ENCODE data around the gene DIAPH3.

The DIAPH3 gene

DNA sequence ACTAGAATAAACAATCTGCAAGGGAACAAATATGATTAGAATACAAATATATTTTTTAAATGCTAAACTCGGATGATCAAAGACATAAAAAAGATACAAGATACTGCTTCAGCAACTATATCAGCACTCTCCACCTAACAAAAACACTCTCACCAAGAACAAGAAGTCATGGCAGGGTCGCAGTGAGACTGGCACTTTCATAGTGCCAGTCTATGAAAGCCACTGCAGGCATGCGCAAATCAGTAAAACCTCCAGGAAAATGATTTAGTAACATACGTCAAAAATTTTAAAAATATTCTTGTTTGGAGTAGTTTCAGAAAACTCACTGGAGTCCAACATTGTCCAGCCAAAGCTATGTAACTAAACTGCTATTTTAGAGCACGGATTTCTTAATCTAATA lies 295.9 kb downstream of the DIAPH3 start:
- DNase-seq (ENCODE audit: low spot score), result no peak

DNA sequence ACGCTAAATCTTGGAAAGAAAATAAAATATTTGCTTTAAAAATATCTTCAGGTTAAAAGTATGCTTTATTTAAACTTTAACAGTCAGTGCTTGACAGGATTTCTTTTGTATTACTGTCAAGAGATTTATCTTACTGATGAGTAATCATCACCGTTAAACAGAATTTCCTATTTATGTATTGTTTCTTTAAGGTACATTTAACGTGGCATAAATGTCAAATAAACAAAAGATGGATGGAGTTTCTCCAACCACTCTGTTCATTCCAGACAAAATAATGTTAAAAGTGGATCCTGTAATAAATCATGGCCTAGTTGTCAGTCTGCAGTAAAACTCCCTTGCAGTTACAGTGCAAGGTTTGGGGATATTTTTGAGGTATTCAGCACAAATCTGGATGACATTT lies 298.3 kb downstream of the DIAPH3 start:
- DNase-seq (ENCODE audit: low spot score), result no peak

DNA sequence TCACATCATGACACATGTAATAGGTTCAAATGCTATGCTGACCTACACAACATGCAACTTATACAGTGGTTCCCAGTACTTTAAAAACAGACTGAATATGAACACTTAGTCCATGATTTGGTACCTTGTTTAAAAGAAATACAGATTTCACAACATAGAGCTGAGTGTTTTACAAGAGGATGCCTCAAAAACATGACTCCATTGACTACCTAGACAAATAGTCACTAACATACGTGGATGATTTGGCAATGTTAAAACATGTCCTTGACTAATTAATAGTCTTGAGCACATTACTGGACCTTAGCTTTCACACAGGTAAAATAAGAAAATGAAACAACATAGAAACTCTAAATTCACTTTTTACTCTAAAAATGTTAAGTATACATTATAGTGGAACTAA lies 300.1 kb downstream of the DIAPH3 start:
- no peak for DNase-seq (ENCODE audit: low spot score)

DNA sequence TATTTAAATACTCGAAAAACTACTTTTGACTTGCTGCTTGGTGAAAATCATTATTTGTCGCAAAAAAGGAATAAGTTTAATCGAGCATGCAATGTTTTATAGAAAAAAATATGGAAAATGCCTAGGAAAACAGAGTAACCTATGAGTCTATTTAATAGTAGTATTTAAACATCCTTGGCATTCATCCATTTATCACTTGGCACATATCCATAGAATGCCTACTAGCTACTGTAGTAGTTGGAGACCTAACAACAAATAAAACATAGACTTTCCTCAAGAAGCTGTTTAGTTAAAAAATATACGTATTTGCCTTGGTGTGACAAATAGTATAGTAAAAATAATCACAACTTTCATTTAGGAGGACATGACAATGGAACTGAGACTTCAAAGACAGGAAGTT lies 302.1 kb downstream of the DIAPH3 start:
- DNase-seq (ENCODE audit: low spot score), result no peak

DNA sequence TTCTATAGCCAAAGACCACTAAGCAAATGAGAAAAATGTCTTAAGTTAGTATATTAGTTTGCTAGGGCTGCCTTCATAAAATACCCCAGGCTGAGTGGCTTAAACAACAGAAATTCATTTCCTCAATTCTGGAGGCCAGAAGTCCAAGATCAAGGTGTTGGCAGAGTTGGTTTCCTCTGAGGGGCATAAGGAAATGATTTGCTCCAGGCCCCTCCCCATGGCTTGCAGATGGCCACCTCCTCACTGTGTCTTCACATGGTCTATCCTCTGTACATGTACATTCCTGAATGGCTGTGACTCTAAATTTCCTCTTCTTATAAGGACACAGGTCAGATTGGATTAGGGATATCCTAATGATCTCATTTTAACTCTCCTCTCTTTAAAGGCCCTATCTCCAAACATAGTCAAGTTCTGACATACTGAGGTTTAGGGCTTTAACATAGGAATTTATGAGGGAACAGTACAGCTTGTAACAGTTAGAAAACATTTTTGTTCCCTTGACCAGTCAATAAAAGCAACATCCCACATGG lies 307.4 kb downstream of the DIAPH3 start:
- no peak for DNase-seq (ENCODE audit: low spot score)

DNA sequence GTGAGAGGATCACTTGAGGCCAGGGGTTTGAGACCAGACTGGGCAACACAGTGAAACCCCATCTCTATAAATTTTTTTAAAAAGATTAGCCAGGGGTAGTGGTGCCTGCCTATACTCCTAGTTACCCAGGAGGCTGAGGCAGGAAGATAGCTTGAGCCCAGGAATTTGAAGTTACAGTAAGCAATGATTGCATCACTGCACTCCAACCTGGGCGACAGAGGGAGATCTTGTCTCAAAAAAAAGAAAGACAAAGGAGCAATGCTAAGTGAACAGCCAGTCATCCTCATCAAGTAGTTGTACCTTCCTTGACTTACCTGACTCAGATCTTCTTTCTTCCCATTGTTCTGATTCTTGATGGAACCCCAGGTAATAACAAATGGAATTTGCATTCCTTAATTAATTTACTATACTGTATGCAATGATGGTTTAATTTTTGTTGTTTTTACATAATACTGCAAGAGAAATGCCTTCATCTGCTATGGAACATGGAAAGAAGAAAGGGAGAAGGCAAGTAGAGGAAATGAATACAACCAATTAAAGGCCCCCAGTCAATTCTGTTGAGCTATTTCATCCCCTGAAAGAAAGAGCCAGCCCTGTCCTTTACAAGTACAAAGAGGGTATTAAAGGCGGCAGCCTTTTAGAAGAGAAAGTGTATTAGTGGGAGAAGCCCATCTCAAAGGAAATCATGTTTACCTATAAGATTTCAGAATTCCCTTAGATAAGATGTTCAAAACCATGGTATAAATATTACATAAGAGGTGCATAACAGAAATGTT lies 316.7 kb downstream of the DIAPH3 start:
- no peak for DNase-seq (ENCODE audit: low spot score)

DNA sequence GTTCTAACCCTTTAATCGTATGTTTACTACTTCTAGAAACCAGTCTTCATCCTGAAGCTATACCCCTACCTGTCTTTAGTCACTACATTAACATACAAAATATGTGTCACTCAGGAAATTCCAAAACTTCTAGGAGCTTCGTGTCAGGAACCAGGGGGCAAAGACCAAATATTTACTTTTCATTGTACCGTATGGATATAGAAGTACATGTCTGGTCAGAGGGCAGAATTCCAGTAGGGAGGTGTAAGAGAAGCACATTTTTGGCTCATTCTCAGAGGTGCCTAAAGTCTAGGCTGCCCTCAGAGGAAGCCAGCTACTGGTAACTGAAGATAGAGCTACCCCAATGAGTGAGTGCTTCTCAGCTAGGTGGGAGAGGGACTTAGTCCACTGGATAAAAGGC lies 320.7 kb downstream of the DIAPH3 start:
- no peak for DNase-seq (ENCODE audit: low spot score)

DNA sequence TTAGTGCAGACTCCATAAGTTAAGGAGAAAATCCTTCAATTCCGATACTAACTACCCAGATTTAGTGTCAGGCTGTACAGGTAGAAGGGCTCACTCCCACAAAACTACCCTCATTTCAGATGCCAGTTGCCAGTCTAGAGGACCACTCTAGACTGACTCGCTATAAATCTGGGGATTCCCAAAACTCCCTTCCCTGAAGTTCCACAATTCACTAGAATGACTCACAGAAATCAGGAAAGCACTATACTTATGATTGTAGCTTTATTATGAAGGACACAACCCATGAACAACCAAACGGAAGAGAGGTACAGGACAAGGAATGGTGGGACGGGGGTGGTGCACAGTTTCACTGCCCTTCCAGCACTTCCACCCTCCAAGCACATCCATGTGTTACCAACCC lies 321.2 kb downstream of the DIAPH3 start:
- no peak for DNase-seq (ENCODE audit: low spot score)

DNA sequence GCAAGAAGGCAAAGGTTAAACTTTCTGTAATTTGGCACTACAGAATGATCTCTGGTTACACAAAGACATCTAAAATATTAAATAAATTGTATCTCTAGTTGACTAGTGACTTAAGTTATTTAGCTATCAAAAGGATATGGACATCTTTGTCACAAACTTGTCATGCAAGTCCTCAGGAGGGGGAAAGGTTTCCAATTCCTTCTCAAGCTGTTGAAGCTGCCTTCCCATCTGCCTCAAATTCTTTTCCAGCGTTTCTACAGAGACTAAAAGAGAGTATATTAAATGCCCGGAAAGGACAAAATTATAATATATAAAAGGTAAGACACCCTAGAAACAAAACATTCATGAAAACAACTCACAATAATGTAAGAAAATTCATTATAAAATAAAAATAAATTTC lies 324.5 kb downstream of the DIAPH3 start:
- no peak for DNase-seq (ENCODE audit: low spot score)

DNA sequence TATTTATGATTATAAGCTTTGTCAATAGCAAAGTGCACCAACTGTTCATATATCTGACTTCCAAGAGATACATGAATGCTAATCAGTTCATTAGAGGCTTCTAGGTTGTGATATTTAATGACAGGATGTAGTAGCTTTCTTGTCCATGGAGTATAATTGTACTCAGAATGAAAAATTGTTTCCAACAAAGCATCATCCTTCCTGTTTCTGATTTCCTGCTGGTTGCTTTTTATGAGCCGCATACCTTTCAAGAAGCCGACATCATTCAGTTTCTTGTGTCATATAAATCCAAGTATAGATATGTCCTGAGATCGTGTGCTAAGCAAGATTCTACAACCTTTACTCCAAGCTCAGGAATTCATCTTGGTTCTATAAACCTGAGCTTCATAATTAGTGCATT lies 326.6 kb downstream of the DIAPH3 start:
- no peak for DNase-seq (ENCODE audit: low spot score)

DNA sequence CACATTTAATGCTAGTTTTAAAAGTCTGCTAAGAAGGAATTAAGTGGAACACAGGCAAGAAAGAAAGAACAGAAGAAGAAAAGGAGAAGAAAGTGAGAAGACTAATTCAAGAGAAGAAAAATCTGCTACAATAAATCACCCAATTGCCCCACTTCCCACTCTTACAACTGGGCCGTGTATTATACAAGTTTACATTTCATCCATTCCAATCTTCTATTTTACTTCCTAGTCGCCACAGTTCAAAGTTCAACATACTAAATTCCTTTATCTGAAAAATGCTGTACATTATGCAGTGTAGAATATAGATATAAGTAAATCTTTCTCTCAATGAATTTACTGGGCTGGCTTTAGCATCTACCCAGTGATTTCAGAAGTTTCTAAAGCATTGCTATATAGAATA lies 328.2 kb downstream of the DIAPH3 start:
- no peak for DNase-seq (ENCODE audit: low spot score)

DNA sequence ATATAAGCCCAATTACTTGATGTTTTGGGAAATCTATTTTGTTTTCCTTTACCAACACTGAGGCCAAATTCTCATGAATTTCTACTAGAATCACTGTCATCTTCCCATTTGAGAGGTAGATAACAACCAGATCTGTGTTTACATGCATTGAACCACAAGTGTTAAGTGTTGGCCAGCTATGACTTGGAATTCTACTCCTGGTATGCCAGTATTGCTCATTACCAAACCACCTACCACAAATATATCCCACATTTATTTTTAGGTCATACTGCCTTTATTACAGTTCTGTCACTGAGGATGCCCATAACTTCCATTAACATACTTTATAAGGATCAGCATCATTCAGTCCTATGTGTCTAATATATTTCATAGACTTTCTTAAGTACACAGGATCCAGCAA lies 328.9 kb downstream of the DIAPH3 start:
- no peak for DNase-seq (ENCODE audit: low spot score)

DNA sequence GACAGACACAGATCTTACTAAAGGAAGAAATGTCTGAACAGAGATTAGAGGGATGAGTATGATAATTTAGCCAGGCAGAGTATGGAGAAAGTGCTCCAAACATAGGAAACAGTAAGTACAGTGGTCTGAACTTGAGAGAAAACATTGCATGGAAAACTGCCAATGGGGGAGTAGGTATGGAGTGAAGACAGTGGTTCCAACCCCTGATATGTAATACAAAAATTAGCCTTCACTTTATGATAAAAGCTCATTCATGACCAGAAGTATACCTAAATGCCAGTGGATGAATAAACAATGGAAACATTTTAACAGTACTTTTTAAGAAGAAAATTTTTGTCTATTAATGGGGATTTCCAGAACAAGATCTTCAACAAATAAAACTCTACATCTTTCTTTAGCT lies 334.0 kb downstream of the DIAPH3 start:
- no peak for DNase-seq (ENCODE audit: low spot score)

DNA sequence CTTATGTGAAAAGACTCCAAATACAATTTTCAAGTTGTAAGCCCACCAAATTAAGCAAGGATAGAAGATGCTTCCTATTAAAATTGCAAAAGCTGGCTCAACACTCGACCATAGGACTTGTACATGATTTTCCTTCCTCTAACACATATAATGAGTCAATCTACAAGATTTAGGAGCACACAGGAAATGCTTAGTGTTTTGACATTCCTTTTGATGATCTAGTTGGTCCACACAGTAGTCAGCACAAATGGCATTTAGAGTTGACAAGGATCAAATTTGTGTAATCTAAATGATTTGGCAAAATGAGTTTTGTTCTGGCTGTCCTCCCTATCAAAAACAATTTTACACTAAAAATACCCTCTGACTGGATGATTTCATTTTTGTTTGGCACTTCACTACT lies 340.2 kb downstream of the DIAPH3 start:
- no peak for DNase-seq (ENCODE audit: low spot score)

DNA sequence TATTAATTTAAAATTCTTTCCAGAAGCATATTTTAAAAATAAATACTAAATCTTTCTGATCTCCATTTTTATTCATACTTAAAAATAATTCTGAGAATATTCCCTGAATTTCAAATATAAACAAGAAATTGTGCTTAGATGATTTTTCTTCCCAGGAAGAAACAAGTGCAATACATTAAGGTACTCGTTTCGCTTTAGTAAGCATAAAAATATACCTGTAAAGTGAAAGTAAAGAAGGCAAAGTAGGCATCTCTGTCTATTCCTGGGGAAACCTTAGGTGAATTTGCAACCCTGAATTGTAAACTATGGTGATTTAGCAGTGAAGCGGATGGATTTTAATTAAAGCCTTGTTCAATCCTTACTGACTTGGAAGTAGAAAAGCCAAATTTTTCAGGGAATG lies 354.2 kb downstream of the DIAPH3 start:
- no peak for DNase-seq (ENCODE audit: low spot score)

DNA sequence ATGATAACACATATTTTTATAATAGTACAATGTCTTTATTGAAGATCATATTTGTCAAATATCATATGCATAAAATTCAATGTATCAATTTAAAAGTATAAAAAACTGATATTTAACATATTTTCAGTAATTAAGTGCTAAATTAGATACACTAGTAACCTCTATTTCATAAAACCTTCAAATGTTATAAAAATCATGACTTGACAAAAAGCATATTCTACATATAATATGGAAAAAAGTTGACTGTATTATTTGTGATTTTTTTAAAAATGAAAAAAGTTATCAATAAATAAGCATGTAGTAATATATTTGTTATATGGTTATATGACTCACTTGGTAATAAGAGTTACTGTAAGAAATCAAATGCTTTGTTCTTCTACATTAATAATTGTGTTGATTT lies 356.9 kb downstream of the DIAPH3 start:
- DNase-seq (ENCODE audit: low spot score), result no peak

DNA sequence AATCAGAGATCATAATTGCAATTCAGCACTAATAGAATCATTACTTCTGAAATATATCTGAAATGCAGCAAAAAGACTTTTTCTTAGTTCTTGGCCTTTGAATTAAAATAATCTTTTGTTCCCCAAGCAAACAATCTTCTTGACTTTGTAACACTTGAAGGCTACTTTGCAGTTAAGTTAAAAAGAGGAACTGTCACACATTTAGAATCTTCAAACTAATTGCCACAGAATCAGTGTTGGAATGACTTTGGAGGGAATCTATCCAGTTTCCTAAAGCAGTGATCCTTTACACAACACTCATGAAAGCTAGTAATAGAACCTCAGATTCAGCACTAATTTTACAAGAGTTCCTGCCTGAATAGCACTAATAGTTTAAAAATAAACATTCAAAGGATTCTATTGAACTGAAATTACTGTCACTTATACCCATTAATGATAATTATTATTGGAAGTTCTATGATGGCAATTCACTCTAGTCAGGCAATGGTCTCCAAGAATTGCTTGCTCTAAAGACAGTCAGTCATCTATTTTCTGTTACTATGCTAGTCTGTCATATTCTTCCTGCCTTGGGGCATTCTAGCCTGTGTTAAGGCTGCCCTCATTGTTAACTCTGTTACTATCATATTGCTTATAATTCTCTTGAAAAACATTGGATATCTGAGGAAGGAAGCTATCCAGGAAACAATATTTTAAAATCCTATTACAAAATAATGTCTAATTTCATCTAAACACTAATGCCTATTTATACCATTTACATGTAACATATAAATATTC lies 362.4 kb downstream of the DIAPH3 start:
- DNase-seq (ENCODE audit: low spot score), result no peak

DNA sequence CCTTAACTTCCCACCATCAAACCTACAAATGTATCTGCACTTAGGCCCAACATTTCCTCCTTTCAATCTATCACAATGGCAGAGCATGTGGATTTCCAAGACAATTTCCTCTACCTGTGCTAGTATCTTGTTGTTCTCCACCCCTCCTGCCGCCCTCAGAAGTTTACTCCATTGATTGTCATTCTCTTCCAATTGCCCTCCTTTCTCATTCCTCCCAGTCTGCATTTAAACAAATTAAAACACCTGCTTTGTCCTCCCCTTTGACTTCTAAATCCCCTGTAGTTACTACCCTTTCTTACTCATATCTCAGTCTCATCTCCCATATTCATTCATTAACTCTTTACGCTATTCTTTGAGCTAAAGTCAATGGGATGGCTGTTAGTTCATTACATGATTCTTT lies 370.6 kb downstream of the DIAPH3 start:
- DNase-seq (ENCODE audit: low spot score), result no peak

DNA sequence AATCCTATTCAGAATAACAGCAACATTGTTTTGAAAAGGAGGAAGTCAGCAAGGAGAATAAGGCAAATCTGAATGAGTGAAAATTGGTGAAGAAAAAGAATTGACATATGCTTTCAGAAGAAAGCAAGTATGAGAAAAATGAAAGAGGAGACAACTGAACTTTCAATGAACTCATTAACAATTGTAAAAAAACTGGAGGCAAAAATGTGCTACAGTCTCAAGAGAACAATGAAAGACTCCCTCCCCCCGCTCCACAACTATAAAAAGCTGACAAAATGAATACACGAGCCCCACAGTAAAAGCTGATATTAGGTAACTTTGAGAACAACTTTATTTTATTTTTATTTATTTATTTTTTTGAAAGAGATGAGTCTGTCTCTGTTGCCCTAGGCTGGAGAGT lies 373.1 kb downstream of the DIAPH3 start:
- no peak for DNase-seq (ENCODE audit: low spot score)

DNA sequence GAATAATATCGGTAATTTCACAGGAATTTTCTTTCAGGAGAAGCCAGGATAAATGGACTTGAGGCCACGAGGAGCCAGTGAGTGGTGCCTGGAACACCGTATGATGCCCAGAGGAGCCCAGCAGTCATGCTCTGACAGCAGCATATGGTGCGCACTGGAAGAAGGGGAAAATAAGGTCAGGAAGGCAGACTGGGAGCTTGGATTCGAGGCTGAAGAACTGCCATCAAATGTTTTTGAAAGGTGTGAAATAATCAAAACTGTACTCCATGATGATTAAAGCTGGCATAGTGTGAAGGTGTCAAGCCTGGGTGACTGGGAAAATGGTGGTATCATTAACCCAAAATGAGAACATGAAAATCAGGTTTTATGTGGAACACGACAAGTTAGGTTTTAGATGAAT lies 374.2 kb downstream of the DIAPH3 start:
- no peak for DNase-seq (ENCODE audit: low spot score)

DNA sequence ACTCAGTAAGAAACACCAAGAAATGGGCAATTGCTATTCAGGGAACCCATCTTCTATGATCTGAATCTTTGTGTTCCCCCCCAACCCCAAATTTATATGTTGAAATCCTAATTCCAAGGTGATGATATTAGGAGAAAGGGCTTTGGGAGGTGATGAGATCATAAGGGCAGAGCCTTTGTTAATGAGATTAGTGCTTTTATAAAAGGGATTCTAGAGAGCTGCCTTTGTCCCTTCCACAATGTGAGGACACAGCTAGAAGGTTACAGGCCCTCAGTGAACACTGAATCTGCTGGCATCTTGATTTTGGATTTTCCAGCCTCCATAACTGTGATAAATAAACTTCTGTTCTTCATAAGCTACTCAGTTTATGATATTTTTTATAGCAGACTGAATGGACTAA lies 376.0 kb downstream of the DIAPH3 start:
- DNase-seq (ENCODE audit: low spot score), result no peak

DNA sequence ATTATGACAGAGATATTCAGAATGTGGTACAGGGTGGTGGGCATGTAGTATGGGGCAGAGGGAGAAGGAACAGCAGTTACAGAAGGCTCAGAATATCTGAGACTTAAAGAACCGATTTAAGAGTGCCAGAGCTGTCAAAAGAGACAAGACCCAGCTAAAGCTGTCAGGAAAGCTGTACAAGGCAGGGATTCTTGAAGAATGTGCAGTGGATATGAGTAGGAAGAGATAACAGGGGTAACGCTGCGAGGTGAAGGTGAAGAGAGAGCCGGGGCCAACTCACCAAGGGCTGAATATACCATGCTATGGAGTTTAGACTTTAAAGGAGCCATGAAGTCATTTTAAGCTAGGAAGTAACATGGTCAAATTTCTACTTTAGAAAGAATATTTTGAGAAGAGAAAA lies 381.0 kb downstream of the DIAPH3 start:
- DNase-seq (ENCODE audit: low spot score), result no peak

DNA sequence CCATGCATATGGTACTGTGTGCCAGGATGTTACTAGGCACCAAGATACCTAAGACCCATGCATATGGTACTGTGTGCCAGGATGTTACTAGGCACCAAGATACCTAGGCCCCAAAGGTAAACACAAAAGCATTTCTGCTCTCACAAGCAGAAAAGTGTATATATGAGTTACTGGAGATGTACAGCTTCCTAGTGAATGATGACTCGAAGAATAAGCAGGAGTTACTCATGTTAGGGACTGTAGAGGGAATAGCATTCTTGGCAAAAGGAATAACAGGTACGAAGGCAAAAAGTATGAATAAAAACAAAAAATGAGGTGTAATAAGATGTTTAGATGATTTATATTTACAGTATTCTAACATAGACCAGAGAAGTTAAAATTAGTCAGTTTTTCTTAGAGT lies 383.7 kb downstream of the DIAPH3 start:
- DNase-seq (ENCODE audit: low spot score), result no peak
